ENCODE measurements around the gene WWC2.
A peak's percentile ranks its signal among the peaks of the same experiment; 100 is the strongest.

Gene WWC2

DNA sequence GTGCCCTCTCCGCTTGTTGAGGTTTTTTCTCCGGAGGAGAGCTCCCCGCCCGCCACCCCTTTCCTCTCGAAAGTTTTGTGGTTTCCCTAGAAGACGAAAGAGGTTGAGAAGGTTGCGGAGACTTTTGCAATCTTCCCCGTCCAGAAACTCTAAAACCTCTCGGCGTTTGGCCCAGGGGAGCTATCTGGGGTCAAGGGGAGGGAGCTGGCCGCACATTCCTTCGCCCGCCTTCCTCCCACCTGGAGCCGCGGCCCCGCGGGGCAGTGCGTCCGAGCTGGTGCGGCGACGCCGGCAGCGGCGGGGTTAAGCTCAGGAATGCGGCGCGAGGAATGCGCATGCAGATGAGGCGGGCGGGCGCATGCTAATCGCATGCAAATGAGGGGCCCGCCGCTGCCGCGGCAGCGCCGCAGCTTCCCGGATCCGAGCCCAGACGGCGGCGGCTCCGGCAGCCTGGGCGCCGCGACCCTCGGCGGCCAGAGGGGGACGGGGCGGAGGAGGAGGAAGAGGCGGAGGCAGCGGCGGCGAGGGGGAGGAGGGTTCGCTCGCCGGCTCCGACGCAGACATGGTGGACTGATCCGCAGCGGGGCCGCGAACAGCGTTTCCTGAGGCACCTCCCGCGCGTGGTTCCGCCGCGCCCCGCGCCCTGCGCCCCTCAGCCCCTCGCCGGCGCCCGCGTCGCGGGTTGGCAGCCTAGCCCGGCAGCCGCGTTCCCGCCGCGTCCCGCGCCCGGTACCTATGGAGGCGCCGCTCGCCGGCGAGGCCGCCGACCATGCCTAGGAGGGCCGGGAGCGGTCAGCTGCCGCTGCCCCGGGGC, at the start of gene WWC2:
Gene WWC2 (plus strand): TSS at position 535 of the 814 bp plus-strand sequence. CDS start 235 bp downstream, at position 770.
- H3K27me3 Mint-ChIP-seq: peaks cover 49% of the 10 kb centered on the region
- peak within 1 kb of the TSS; percentile 86 for H3K27ac Mint-ChIP-seq

DNA sequence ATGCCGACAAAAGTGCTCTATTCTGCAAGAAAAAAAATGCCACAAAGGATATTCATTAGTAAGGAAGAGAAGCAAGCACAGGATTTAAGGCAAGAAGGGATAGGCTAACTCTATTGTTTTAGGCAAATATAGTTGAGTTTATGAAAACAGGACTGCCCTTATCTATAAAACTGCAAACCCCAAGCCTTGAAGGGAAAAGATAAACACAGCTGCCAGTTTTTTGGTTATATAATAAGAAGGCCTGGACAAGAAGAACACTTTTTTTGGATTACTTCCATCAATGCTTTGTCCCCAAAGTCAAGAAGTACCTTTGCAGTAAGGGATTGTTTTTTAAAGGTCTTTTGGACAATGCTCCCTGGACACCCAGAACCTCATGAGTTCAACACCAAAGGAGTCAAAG, 45.4 kb upstream of the WWC2 start:
- H3K27ac Mint-ChIP-seq: no peak overlapping the region
- intact Hi-C loops (cut with micrococcal nuclease): no loop called here
- no peaks in the 10 kb centered on the region for H3K9me3 Mint-ChIP-seq
- H3K4me3 Mint-ChIP-seq: no peak overlapping the region
- H3K27me3 Mint-ChIP-seq: no peaks in the 10 kb centered on the region
- no peaks in the 10 kb centered on the region for H3K4me1 Mint-ChIP-seq (ENCODE audit: low read depth)
- no peaks in the 10 kb centered on the region for H3K36me3 Mint-ChIP-seq (ENCODE audit: low read depth)

More for the DNA sequence above, at the start of gene WWC2:
- Mint-ChIP-seq H3K4me3 (peak within 1 kb of the TSS; percentile 89), H3K36me3 (ENCODE audit: low read depth) (no peaks in the 10 kb centered on the region), H3K9me3 (no peaks in the 10 kb centered on the region), H3K4me1 (ENCODE audit: low read depth) (peaks cover 13% of the 10 kb centered on the region)
- intact Hi-C loops (cut with micrococcal nuclease): loop anchor here (2.0 to 10.0 kb wide), 4 partner anchors 250 to 558 kb away; partner anchors contain the start of genes ING2, RWDD4 and TRAPPC11

DNA sequence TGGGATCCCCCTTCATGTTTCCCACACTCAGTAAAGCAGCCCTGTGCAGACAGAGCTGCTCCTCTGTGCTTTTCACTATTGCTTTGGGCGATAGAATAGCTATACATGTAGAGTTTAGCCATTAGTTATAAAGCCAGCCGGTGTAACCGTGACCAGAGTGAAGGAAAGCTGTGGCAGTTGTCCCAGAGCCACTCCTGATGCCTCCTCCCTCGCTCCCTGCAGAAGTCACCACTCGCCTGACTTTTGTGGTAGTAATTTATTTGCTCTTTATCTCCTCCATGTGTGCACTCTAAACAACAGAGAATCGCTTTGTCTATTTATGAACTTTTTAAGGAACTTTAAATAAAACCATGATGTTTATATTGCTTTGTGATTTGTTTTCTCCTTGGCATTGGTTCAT, 41.8 kb upstream of the WWC2 start:
- Mint-ChIP-seq H3K4me1 (ENCODE audit: low read depth) (no peaks in the 10 kb centered on the region), H3K36me3 (ENCODE audit: low read depth) (no peaks in the 10 kb centered on the region), H3K4me3 (no peak overlapping the region), H3K9me3 (no peaks in the 10 kb centered on the region), H3K27ac (no peak overlapping the region), H3K27me3 (no peaks in the 10 kb centered on the region)
- intact Hi-C loops (cut with micrococcal nuclease): no loop called here

- Mint-ChIP-seq H3K4me1 (ENCODE audit: low read depth) (no peaks in the 10 kb centered on the region), H3K27me3 (no peaks in the 10 kb centered on the region), H3K9me3 (no peaks in the 10 kb centered on the region), H3K4me3 (no peak overlapping the region), H3K36me3 (ENCODE audit: low read depth) (no peaks in the 10 kb centered on the region), H3K27ac (no peak overlapping the region)
- intact Hi-C loops (cut with micrococcal nuclease): no loop called here
Observed at GRCh38 chr4:183059797-183060196, 39.3 kb upstream of the WWC2 start.

DNA sequence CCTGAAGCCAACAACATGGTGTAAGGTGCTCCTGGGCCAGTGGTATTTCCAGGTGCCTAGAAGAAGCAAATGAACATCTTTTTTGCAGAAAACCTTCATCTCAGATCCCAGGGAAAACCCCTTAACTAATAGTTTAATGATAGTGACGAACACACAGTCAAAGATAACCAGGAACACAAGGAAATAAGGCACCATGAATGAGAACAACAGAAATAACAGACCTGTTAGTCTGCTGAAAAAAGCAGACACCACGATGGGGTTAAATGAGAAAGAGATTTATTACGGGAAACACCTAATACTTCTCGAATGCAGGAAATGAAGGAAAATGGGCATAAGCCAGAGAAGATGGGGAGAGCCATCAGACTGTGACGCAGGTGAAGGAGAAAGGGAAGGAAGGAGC, 30.6 kb upstream of the WWC2 start:
- Mint-ChIP-seq H3K9me3 (peaks cover 16% of the 10 kb centered on the region), H3K27ac (no peak overlapping the region), H3K27me3 (no peaks in the 10 kb centered on the region), H3K4me1 (ENCODE audit: low read depth) (no peaks in the 10 kb centered on the region), H3K4me3 (no peak overlapping the region), H3K36me3 (ENCODE audit: low read depth) (no peaks in the 10 kb centered on the region)
- intact Hi-C loops (cut with micrococcal nuclease): no loop called here

DNA sequence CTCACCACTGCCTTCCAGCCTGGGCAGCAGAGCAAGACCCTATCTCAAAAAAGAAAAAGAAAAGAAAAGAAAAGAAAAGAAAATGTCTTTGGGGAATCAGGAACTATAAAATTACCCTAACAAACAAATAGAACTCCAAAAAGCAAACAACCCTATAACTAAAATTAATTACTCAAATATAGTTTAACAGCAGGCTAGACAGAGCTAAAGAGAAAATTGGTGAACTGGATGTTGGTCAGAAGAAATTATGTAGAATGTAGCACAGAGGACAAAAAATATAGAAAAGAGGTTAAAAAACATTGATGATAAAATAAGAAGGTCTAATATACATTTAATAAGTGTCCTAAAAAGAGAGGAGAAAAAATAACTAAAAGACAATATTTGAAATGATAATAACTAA, 27.8 kb upstream of the WWC2 start:
- no peaks in the 10 kb centered on the region for H3K4me1 Mint-ChIP-seq (ENCODE audit: low read depth)
- H3K9me3 Mint-ChIP-seq: peaks cover 16% of the 10 kb centered on the region
- H3K27ac Mint-ChIP-seq: no peak overlapping the region
- intact Hi-C loops (cut with micrococcal nuclease): loop anchor here (10.0 kb wide), 1 partner anchor 334 kb away; no protein-coding TSS in a partner anchor
- H3K4me3 Mint-ChIP-seq: no peak overlapping the region
- peaks cover 2% of the 10 kb centered on the region for H3K27me3 Mint-ChIP-seq
- H3K36me3 Mint-ChIP-seq (ENCODE audit: low read depth): no peaks in the 10 kb centered on the region

- no peak overlapping the region for H3K4me3 Mint-ChIP-seq
- no peak overlapping the region for H3K27ac Mint-ChIP-seq
- H3K4me1 Mint-ChIP-seq (ENCODE audit: low read depth): no peaks in the 10 kb centered on the region
- intact Hi-C loops (cut with micrococcal nuclease): loop anchor here (2.0 to 10.0 kb wide), 3 partner anchors 133 to 333 kb away; no protein-coding TSS in a partner anchor
- H3K27me3 Mint-ChIP-seq: peaks cover 2% of the 10 kb centered on the region
- peaks cover 16% of the 10 kb centered on the region for H3K9me3 Mint-ChIP-seq
- H3K36me3 Mint-ChIP-seq (ENCODE audit: low read depth): no peaks in the 10 kb centered on the region
Observed at GRCh38 chr4:183072176-183072575, 26.9 kb upstream of the WWC2 start.

DNA sequence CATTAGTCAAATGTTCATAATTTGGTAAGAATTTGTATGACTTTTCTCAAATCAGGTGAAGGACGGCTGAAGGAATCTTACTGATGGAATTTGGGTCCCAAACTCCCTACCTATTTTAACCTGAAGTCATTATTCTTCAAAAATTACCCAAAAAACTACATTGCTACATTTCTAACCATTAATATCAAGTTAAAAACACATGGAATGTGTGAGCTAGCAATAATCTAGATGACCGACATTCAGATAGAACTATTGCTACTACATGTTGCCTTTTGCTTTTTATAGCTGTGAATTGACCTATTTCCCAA, 25.3 kb upstream of the WWC2 start:
- Mint-ChIP-seq H3K36me3 (ENCODE audit: low read depth) (no peaks in the 10 kb centered on the region), H3K27me3 (peaks cover 2% of the 10 kb centered on the region), H3K27ac (no peak overlapping the region), H3K9me3 (peaks cover 9% of the 10 kb centered on the region), H3K4me1 (ENCODE audit: low read depth) (no peaks in the 10 kb centered on the region), H3K4me3 (no peak overlapping the region)
- intact Hi-C loops (cut with micrococcal nuclease): loop anchor here (1.0 to 10.0 kb wide), 4 partner anchors 135 to 331 kb away; no protein-coding TSS in a partner anchor

GRCh38 chr4:183074288-183074990, 24.6 kb upstream of the WWC2 start:
- peaks cover 4% of the 10 kb centered on the region for H3K27me3 Mint-ChIP-seq
- no peaks in the 10 kb centered on the region for H3K36me3 Mint-ChIP-seq (ENCODE audit: low read depth)
- H3K4me1 Mint-ChIP-seq (ENCODE audit: low read depth): no peaks in the 10 kb centered on the region
- intact Hi-C loops (cut with micrococcal nuclease): loop anchor here (10.0 kb wide), 1 partner anchor 330 kb away; no protein-coding TSS in a partner anchor
- H3K27ac Mint-ChIP-seq: no peak overlapping the region
- H3K4me3 Mint-ChIP-seq: no peak overlapping the region
- H3K9me3 Mint-ChIP-seq: peaks cover 7% of the 10 kb centered on the region

- no peak overlapping the region for H3K27ac Mint-ChIP-seq
- no peaks in the 10 kb centered on the region for H3K36me3 Mint-ChIP-seq (ENCODE audit: low read depth)
- no peaks in the 10 kb centered on the region for H3K4me1 Mint-ChIP-seq (ENCODE audit: low read depth)
- intact Hi-C loops (cut with micrococcal nuclease): loop anchor here (10.0 kb wide), 1 partner anchor 326 kb away; no protein-coding TSS in a partner anchor
- no peaks in the 10 kb centered on the region for H3K9me3 Mint-ChIP-seq
- no peak overlapping the region for H3K4me3 Mint-ChIP-seq
- H3K27me3 Mint-ChIP-seq: peaks cover 5% of the 10 kb centered on the region
Observed at GRCh38 chr4:183078634-183079033, 20.4 kb upstream of the WWC2 start.

DNA sequence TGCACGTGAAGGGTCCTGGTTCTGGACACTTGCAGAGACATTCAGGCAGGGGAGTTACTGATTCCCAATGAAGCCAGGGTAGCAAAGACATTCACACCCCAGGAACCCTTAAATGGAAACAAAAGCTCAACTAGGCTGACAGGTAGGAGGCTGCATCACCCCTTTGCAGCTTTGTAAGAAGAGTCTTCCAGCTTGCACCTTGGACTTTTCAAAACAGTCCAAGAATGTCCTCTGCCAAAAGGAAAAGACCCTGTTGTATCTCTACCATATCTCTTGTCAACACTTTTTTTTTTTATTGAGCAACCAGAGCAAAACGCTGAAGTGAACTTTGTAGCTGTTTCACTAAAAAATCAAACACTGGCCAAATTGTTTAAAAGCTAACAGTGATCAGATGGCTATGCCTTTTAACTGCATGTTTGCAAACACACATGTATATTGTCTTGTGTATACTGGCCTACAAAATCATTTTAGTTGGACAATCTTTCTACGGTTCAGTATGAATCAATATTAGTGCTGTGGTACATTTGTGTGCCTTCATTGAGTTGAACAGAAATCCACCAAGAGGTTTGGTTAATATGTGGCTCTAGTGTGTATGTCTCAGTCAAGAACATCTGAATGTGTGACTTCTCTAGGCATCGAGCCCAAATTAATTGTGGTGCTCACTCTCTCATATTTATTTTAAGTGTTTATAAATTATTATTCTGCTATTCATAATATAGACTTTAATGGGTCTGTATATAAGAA, 18.5 kb upstream of the WWC2 start:
- no peaks in the 10 kb centered on the region for H3K36me3 Mint-ChIP-seq (ENCODE audit: low read depth)
- H3K4me3 Mint-ChIP-seq: no peak overlapping the region
- intact Hi-C loops (cut with micrococcal nuclease): no loop called here
- H3K4me1 Mint-ChIP-seq (ENCODE audit: low read depth): no peaks in the 10 kb centered on the region
- H3K27ac Mint-ChIP-seq: no peak overlapping the region
- no peaks in the 10 kb centered on the region for H3K9me3 Mint-ChIP-seq
- H3K27me3 Mint-ChIP-seq: peaks cover 6% of the 10 kb centered on the region

- H3K27me3 Mint-ChIP-seq: peaks cover 4% of the 10 kb centered on the region
- intact Hi-C loops (cut with micrococcal nuclease): no loop called here
- no peaks in the 10 kb centered on the region for H3K36me3 Mint-ChIP-seq (ENCODE audit: low read depth)
- no peak overlapping the region for H3K27ac Mint-ChIP-seq
- H3K9me3 Mint-ChIP-seq: no peaks in the 10 kb centered on the region
- H3K4me1 Mint-ChIP-seq (ENCODE audit: low read depth): no peaks in the 10 kb centered on the region
- no peak overlapping the region for H3K4me3 Mint-ChIP-seq
Observed at GRCh38 chr4:183081116-183081469, 18.0 kb upstream of the WWC2 start.

DNA sequence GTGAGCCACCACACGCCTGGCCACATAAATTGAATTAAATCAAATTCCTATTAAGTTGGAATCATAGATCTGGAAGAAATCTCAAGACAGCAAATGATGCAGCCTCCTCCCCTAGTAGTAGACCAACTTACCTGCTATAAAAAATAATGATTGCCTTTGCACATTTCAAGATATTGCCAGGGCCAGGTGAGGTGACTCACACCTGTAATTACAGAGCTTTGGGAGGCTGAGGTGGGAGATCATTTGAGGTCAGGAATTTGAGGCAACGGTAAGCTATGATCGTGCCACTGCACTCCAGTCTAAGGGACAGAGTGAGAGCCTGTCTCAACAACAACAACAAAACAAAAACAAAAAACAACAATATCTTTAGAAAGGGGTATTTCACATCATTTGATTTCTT, 17.0 kb upstream of the WWC2 start:
- intact Hi-C loops (cut with micrococcal nuclease): no loop called here
- Mint-ChIP-seq H3K4me3 (no peak overlapping the region), H3K27me3 (peaks cover 4% of the 10 kb centered on the region), H3K9me3 (no peaks in the 10 kb centered on the region), H3K4me1 (ENCODE audit: low read depth) (no peaks in the 10 kb centered on the region), H3K27ac (no peak overlapping the region), H3K36me3 (ENCODE audit: low read depth) (no peaks in the 10 kb centered on the region)

Data from dendritic cell treated with granulocyte-macrophage colony-stimulating factor and Interleukin-4, amounts not matched to agents 40 ng/mL and 50 ng/mL, for 4 days (primary cell).